DND-41 (cell line): ENCODE results near the gene CHRM4.
A peak's percentile ranks its signal among the peaks of the same experiment; 100 is the strongest.

Experiments
- ATAC-seq: fragments of 200-7000 bp; cut with Tn5 transposase; 3 replicates; pipeline ENCODE4 v1.9.1; 2021; ENCODE audit warnings: low read depth; ENCODE audit not compliant: insufficient read depth
- DNase-seq: peaks from one replicate; pipeline ENCODE4 v3.0.0-alpha.2; 2020
- H2AFZ ChIP-seq: 2 replicates; pipeline ENCODE4 v1.6.0; 2012; ENCODE audit warnings: low read depth, low read length
- H3K27ac ChIP-seq: 2 replicates; pipeline ENCODE4 v1.5.1; 2012; ENCODE audit warnings: low read length, inconsistent platforms
- H3K27me3 ChIP-seq: fragments of 200-600 bp; sonication (generic); 2 replicates; pipeline ENCODE4 v1.6.0; 2012; ENCODE audit warnings: low read length, mild to moderate bottlenecking, inconsistent platforms; ENCODE audit not compliant: insufficient read depth, poor library complexity
- H3K36me3 ChIP-seq: 2 replicates; pipeline ENCODE4 v1.5.1; 2012; ENCODE audit warnings: low read length, inconsistent platforms; ENCODE audit not compliant: insufficient read depth
- H3K4me1 ChIP-seq: 2 replicates; pipeline ENCODE4 v1.5.1; 2012; ENCODE audit warnings: mild to moderate bottlenecking, low read length; ENCODE audit not compliant: insufficient read depth
- H3K4me2 ChIP-seq: 2 replicates; pipeline ENCODE4 v1.6.0; 2012; ENCODE audit warnings: mild to moderate bottlenecking, moderate library complexity, low read length, inconsistent platforms; ENCODE audit not compliant: insufficient read depth
- H3K4me3 ChIP-seq, 2 experiments: fragments of 200-600 bp in 1 of 2; shearing (Covaris generic) in 1 of 2; 2 replicates each; pipeline ENCODE4 v1.5.1; 2012 to 2016; ENCODE audit warnings: inconsistent platforms in 2 of 2, low read length in 2 of 2, mild to moderate bottlenecking in 2 of 2, low read depth in 1 of 2, moderate library complexity in 1 of 2
- H3K79me2 ChIP-seq: 2 replicates; pipeline ENCODE4 v1.6.0; 2012; ENCODE audit warnings: low read length, inconsistent platforms; ENCODE audit not compliant: insufficient read depth
- H3K9ac ChIP-seq: 2 replicates; pipeline ENCODE4 v1.6.0; 2012; ENCODE audit warnings: low read depth, mild to moderate bottlenecking, inconsistent platforms, low read length, moderate library complexity
- H3K9me3 ChIP-seq: 2 replicates; pipeline ENCODE4 v1.5.1; 2012; ENCODE audit warnings: low read length, moderate library complexity, mild to moderate bottlenecking, inconsistent platforms; ENCODE audit not compliant: insufficient read depth, severe bottlenecking
- H4K20me1 ChIP-seq: 2 replicates; pipeline ENCODE4 v1.6.0; 2012; ENCODE audit warnings: low read length; ENCODE audit not compliant: insufficient read depth
- EZH2 ChIP-seq: IDR thresholded peaks from 3 replicates; pipeline ENCODE4 v1.6.1; 2012; ENCODE audit warnings: borderline replicate concordance, low read depth, mild to moderate bottlenecking, moderate library complexity, low read length, inconsistent platforms; ENCODE audit not compliant: severe bottlenecking
- TF ChIP-seq, protein P1 (sequence below): IDR thresholded peaks from 2 replicates; pipeline ENCODE4 v1.5.1; 2012; ENCODE audit warnings: borderline replicate concordance, low read length, moderate library complexity, mild to moderate bottlenecking; ENCODE audit not compliant: poor library complexity, severe bottlenecking; ENCODE audit errors: extremely low read depth

The CHRM4 gene

DNA sequence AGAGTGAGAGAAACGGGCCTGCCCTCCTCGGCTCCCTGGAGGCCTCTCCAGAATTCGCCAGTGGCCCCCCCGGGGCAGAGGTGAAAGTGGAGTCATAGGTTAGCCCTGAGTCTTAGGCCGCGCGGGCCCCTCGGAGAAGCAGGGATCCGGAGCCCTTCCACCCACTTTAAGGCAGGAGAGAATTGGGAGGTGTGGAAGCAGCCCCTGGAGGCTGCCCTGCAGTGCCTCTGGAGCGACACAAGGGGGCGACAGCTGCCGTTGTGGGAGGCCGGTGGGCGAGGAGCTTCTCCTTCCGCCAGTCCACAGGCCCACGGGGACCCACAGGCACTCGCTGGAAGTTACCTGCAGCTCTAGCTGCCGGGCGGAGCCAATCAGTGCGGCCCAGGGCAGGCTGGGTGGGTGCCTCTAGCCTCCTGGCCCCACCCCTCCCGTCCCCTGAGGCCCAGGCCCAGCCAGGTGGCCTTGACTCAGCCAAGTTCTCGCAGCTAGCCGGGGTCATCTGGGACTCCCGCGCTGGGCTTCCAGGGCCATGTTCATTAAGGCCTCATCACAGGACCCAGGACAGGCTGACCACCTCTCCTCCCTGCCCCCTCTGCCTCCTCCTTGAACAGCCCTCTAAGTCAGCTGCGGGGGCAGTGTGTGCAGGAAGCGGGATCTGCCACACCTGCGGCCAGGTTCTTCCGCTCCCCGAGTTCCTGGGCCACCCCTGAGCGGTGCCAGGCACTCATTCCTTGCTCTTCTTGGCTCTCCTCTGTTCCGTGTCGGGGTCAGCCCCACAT lies 39.3 kb downstream of the CHRM4 start:
- no peak overlapping the region for H3K4me3 ChIP-seq
- H3K27me3 ChIP-seq = no peaks in the 10 kb centered on the region
- peaks cover 55% of the 10 kb centered on the region for H4K20me1 ChIP-seq
- no peaks in the 10 kb centered on the region for H3K9me3 ChIP-seq
- DNase-seq (peak; percentile 46), ATAC-seq (no peak)
- peaks cover 96% of the 10 kb centered on the region for H3K79me2 ChIP-seq
- peaks cover 59% of the 10 kb centered on the region for H3K4me1 ChIP-seq
- peaks cover 52% of the 10 kb centered on the region for H3K36me3 ChIP-seq
- H3K9ac ChIP-seq = no peak overlapping the region
- no peak overlapping the region for H2AFZ ChIP-seq
- H3K27ac ChIP-seq = peak overlapping the region; percentile 51
- no peak for TF ChIP-seq EZH2
- TF ChIP-seq, protein P1, sequence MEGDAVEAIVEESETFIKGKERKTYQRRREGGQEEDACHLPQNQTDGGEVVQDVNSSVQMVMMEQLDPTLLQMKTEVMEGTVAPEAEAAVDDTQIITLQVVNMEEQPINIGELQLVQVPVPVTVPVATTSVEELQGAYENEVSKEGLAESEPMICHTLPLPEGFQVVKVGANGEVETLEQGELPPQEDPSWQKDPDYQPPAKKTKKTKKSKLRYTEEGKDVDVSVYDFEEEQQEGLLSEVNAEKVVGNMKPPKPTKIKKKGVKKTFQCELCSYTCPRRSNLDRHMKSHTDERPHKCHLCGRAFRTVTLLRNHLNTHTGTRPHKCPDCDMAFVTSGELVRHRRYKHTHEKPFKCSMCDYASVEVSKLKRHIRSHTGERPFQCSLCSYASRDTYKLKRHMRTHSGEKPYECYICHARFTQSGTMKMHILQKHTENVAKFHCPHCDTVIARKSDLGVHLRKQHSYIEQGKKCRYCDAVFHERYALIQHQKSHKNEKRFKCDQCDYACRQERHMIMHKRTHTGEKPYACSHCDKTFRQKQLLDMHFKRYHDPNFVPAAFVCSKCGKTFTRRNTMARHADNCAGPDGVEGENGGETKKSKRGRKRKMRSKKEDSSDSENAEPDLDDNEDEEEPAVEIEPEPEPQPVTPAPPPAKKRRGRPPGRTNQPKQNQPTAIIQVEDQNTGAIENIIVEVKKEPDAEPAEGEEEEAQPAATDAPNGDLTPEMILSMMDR = peak; percentile 81
- no peak overlapping the region for H3K4me2 ChIP-seq

DNA sequence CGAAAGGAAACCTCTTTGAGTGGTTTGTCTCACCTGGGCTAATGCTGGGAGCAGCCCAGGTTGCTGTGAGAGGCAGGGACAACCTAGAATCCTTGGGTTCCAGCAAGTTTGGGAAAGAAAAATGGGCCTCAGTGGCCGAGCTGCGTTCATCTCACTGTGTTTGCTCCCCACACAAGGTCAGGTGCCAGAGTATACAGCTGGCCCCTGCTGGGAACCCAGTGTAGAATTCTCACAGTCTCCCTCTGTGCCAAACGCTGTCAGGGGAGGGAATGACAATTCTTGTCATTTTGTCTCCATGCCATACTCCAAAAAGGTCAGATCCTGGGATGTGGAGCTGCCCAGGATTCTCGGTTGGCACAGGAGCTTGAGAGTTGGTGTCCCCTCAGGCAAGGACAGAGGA lies 40.0 kb downstream of the CHRM4 start:
- H3K36me3 ChIP-seq = peaks cover 51% of the 10 kb centered on the region
- DNase-seq = no peak
- H2AFZ ChIP-seq = no peak overlapping the region
- no peaks in the 10 kb centered on the region for H3K27me3 ChIP-seq
- peak overlapping the region; percentile 23; the same call in 1 of the 2 replicates for H3K4me2 ChIP-seq
- peaks cover 55% of the 10 kb centered on the region for H4K20me1 ChIP-seq
- H3K27ac ChIP-seq = peak overlapping the region; percentile 51
- peaks cover 64% of the 10 kb centered on the region for H3K4me1 ChIP-seq
- no peak overlapping the region for H3K4me3 ChIP-seq
- no peaks in the 10 kb centered on the region for H3K9me3 ChIP-seq
- ATAC-seq = no peak
- H3K9ac ChIP-seq = 0 out of 2 replicates have a peak overlapping the region, but pooled peaks have one; percentile 9
- TF ChIP-seq EZH2 = no peak
- TF ChIP-seq, protein P1 = no peak
- H3K79me2 ChIP-seq = peaks cover 93% of the 10 kb centered on the region

DNA sequence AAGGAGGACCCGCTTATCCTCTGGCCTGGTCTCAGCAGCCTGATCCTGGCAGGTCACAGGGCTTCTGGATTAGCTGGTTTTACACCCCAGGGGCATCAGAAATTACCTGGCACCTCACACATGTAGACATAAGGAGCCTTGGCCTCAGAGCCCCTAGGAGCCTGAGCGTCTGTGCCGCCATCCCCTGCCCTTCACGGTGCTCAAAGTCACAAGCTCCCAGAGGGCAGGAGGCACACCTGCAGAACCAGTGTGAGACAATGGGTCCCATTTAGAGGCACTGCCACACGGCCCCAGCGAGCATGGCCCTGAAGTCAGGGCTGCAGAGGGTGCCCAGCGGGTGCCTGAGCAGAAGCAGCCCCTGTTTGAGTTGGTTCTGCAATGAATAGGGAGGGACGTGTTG lies 40.4 kb downstream of the CHRM4 start:
- Histone ChIP-seq H3K9ac (peak overlapping the region; percentile 16; the same call in 1 of the 2 replicates), H4K20me1 (peaks cover 52% of the 10 kb centered on the region), H3K9me3 (no peaks in the 10 kb centered on the region), H3K36me3 (peaks cover 47% of the 10 kb centered on the region), H3K4me3 (no peak overlapping the region), H3K27ac (peak overlapping the region; percentile 51), H3K27me3 (no peaks in the 10 kb centered on the region), H2AFZ (no peak overlapping the region), H3K4me1 (peaks cover 69% of the 10 kb centered on the region), H3K4me2 (peak overlapping the region; percentile 23; the same call in 1 of the 2 replicates), H3K79me2 (peaks cover 89% of the 10 kb centered on the region)
- DNase-seq = no peak
- TF ChIP-seq EZH2 = no peak
- TF ChIP-seq, protein P1 = no peak
- ATAC-seq = no peak
